ENCODE results near the gene POLN.

The POLN gene

DNA sequence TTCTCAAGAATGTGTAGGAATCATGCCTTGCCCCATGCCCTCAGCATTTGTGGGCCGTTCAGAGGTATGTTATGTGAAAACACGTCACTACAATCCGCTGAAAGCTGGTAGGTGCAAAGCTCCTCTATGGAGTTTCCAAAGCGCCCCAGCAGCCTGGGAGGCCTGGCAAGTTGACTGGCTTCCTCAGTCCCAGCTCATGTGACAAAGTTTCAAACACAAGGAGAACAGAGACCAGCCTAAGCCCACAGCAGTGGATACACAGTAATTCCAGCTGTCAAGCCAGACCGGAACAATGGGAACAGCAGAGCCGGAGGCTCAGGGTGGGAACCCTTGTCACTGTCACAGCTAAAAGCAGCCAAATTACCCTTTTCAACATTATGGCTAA lies 149.3 kb downstream of the POLN start:
- TF ChIP-seq, protein P1, sequence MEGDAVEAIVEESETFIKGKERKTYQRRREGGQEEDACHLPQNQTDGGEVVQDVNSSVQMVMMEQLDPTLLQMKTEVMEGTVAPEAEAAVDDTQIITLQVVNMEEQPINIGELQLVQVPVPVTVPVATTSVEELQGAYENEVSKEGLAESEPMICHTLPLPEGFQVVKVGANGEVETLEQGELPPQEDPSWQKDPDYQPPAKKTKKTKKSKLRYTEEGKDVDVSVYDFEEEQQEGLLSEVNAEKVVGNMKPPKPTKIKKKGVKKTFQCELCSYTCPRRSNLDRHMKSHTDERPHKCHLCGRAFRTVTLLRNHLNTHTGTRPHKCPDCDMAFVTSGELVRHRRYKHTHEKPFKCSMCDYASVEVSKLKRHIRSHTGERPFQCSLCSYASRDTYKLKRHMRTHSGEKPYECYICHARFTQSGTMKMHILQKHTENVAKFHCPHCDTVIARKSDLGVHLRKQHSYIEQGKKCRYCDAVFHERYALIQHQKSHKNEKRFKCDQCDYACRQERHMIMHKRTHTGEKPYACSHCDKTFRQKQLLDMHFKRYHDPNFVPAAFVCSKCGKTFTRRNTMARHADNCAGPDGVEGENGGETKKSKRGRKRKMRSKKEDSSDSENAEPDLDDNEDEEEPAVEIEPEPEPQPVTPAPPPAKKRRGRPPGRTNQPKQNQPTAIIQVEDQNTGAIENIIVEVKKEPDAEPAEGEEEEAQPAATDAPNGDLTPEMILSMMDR (IDR thresholded peaks at IDR 0.05; ENCODE audit: low read depth, low read length) = no peak
- no peak for DNase-seq
- Histone ChIP-seq H3K27ac (no peak overlapping the region), H3K9me3 (ENCODE audit: severe bottlenecking) (peaks cover 7% of the 10 kb centered on the region), H3K27me3 (ENCODE audit: insufficient read depth, low read depth, severe bottlenecking) (no peaks in the 10 kb centered on the region), H3K4me3 (ENCODE audit: low read depth, low read length) (no peak overlapping the region), H3K36me3 (no peaks in the 10 kb centered on the region)

DNA sequence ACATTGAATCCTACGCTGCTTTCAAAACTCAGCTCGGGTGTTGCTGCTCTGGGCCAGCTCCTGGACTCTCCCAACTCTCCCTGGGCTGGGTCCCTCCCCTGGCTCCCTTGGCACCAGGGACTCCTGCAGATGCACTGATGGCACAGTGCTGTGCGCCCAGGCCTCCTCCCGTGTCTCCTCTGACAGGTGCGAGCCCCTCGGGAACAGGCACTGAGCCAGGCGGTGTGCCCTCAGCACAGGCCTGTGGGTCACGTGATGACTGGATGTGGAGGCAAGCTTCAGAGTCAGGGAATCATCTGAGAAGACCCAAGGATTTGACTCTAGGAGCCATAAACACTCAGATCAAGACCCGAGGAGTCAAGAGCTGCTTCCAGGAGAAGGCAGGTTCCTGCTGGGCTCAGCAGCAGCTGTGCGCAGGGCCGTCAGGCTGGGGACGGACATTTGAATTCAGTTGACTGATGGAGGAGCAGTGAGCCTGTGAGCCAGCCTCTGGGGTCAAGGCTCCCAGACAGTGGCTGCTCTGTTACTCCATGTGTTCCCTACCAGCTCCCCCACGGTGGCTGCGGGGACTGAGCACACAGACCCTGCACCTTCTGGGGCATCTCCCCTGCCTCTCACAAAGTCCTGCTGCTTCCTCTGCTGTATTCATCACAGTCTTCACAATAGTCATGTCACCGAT lies 149.8 kb downstream of the POLN start:
- H3K9me3 ChIP-seq (ENCODE audit: severe bottlenecking) = peaks cover 9% of the 10 kb centered on the region
- no peak overlapping the region for H3K4me3 ChIP-seq (ENCODE audit: low read depth, low read length)
- no peak for DNase-seq
- H3K27ac ChIP-seq = no peak overlapping the region
- no peaks in the 10 kb centered on the region for H3K36me3 ChIP-seq
- TF ChIP-seq, protein P1 (IDR thresholded peaks at IDR 0.05; ENCODE audit: low read depth, low read length) = no peak
- no peaks in the 10 kb centered on the region for H3K27me3 ChIP-seq (ENCODE audit: insufficient read depth, low read depth, severe bottlenecking)

GRCh38 chr4:2090642-2091041 lies 151.3 kb downstream of the POLN start:
- DNase-seq = no peak
- Histone ChIP-seq H3K27ac (no peak overlapping the region), H3K4me3 (ENCODE audit: low read depth, low read length) (no peak overlapping the region), H3K9me3 (ENCODE audit: severe bottlenecking) (peaks cover 2% of the 10 kb centered on the region), H3K36me3 (no peaks in the 10 kb centered on the region), H3K27me3 (ENCODE audit: insufficient read depth, low read depth, severe bottlenecking) (no peaks in the 10 kb centered on the region)
- TF ChIP-seq, protein P1 (IDR thresholded peaks at IDR 0.05; ENCODE audit: low read depth, low read length) = no peak

GRCh38 chr4:2089222-2089621 lies 152.7 kb downstream of the POLN start:
- no peak for DNase-seq
- no peak overlapping the region for H3K27ac ChIP-seq
- no peaks in the 10 kb centered on the region for H3K36me3 ChIP-seq
- TF ChIP-seq, protein P1 (IDR thresholded peaks at IDR 0.05; ENCODE audit: low read depth, low read length) = no peak
- no peaks in the 10 kb centered on the region for H3K27me3 ChIP-seq (ENCODE audit: insufficient read depth, low read depth, severe bottlenecking)
- H3K9me3 ChIP-seq (ENCODE audit: severe bottlenecking) = peaks cover 2% of the 10 kb centered on the region
- no peak overlapping the region for H3K4me3 ChIP-seq (ENCODE audit: low read depth, low read length)

- TF ChIP-seq, protein P1 (IDR thresholded peaks at IDR 0.05; ENCODE audit: low read depth, low read length) = no peak
- DNase-seq = no peak
- no peak overlapping the region for H3K27ac ChIP-seq
- no peaks in the 10 kb centered on the region for H3K36me3 ChIP-seq
- no peak overlapping the region for H3K4me3 ChIP-seq (ENCODE audit: low read depth, low read length)
- no peaks in the 10 kb centered on the region for H3K27me3 ChIP-seq (ENCODE audit: insufficient read depth, low read depth, severe bottlenecking)
- H3K9me3 ChIP-seq (ENCODE audit: severe bottlenecking) = peaks cover 2% of the 10 kb centered on the region
Measured at GRCh38 chr4:2087170-2087569, 154.8 kb downstream of the POLN start.

- Histone ChIP-seq H3K27ac (no peak overlapping the region), H3K4me3 (ENCODE audit: low read depth, low read length) (no peak overlapping the region), H3K27me3 (ENCODE audit: insufficient read depth, low read depth, severe bottlenecking) (no peaks in the 10 kb centered on the region), H3K36me3 (no peaks in the 10 kb centered on the region), H3K9me3 (ENCODE audit: severe bottlenecking) (peaks cover 2% of the 10 kb centered on the region)
- DNase-seq = peak; percentile 5
- TF ChIP-seq, protein P1 (IDR thresholded peaks at IDR 0.05; ENCODE audit: low read depth, low read length) = no peak
Measured at GRCh38 chr4:2085496-2085901, 156.4 kb downstream of the POLN start.
